GM12891 (cell line): ENCODE data around the gene ARHGEF16.

Experiments
- PAX5 ChIP-seq: IDR thresholded peaks from 2 replicates; pipeline ENCODE4 v1.6.1; 2011; ENCODE audit warnings: low read length, moderate library complexity, mild to moderate bottlenecking; ENCODE audit not compliant: insufficient read depth, severe bottlenecking
- POLR2A ChIP-seq: IDR thresholded peaks from 2 replicates; pipeline ENCODE4 v1.6.1; 2011; ENCODE audit warnings: low read depth, low read length, control low read depth
- POLR2AphosphoS5 ChIP-seq: IDR thresholded peaks from 2 replicates; pipeline ENCODE4 v1.6.1; 2011; ENCODE audit warnings: low read depth, low read length, control low read depth
- POU2F2 ChIP-seq: IDR thresholded peaks from 2 replicates; pipeline ENCODE4 v1.6.1; 2011; ENCODE audit warnings: low read depth, mild to moderate bottlenecking, control low read depth, low read length, moderate library complexity
- TAF1 ChIP-seq: IDR thresholded peaks from 2 replicates; pipeline ENCODE4 v1.6.1; 2011; ENCODE audit warnings: low read depth, low read length, control low read depth

GRCh38 chr1:3415260-3416090, 39.0 kb upstream of the ARHGEF16 start:
- TF ChIP-seq POLR2A (no peak), POLR2AphosphoS5 (no peak), TAF1 (no peak), PAX5 (no peak), POU2F2 (no peak)
